GM12878 (cell line): Measurements from ENCODE around the gene AP2A2. TPM values are rescaled to one million over a fixed set of nuclear protein-coding genes. Genes with fewer than 3 reads are reported as not detected.

Experiments used
- ATAC-seq: fragments of 200-7000 bp; cut with Tn5 transposase; 3 replicates; pipeline ENCODE4 v1.9.1; 2020; ENCODE audit warnings: mild to moderate bottlenecking, moderate library complexity
- BruUV-seq: library from RNA; stranded (reverse); fragments of 400-500 nt; replicated peaks from 2 replicates; lab custom pipeline; 2021; lab: Mats Ljungman, UMichigan
- CTCF ChIA-PET: fragments of 300-600 bp; sonication (Branson Sonifier 250); formaldehyde crosslinking; extraction: SDS; loops from one replicate; lab custom pipeline; 2021; ENCODE audit warnings: inconsistent platforms; lab: Yijun Ruan, JAX
- POLR2A ChIA-PET: fragments of 350-600 bp; formaldehyde crosslinking; extraction: SDS; loops from one replicate; lab custom pipeline; 2021; ENCODE audit warnings: inconsistent platforms; lab: Charles Lee
- RAD21 ChIA-PET: fragments of 300-600 bp; sonication (Branson Sonifier 250); formaldehyde crosslinking; loops from one replicate; lab custom pipeline; 2023; ENCODE audit warnings: antibody characterized with exemption; ENCODE audit not compliant: unreplicated experiment; lab: Charles Lee
- SMC1A ChIA-PET: fragments of 300-600 bp; sonication (Branson Sonifier 250); formaldehyde crosslinking; loops from one replicate; lab custom pipeline; 2023; ENCODE audit not compliant: unreplicated experiment, uncharacterized antibody; lab: Charles Lee
- DNase-seq: peaks from one replicate; pipeline ENCODE4 v3.0.0-alpha.2; 2011; ENCODE audit warnings: low read depth, low spot score
- FAIRE-seq: peaks from 3 replicates; lab custom pipeline; 2011; peaks lifted over from hg19 to GRCh38; lab: Jason Lieb, UNC
- H2AFZ ChIP-seq: 2 replicates; pipeline ENCODE4 v1.6.0; 2011; ENCODE audit warnings: low read depth, low read length, control low read depth; ENCODE audit not compliant: control insufficient read depth
- H3K27ac ChIP-seq: 2 replicates; pipeline ENCODE4 v1.5.1; 2011; ENCODE audit warnings: control low read depth; ENCODE audit not compliant: control insufficient read depth, insufficient read depth
- H3K27me3 ChIP-seq, 2 experiments: replicated peaks in 1 of 2; 2 replicates each; pipeline versions ENCODE4 v1.6.0 to v1.6.1; 2011; ENCODE audit warnings: low read length in 1 of 2; ENCODE audit not compliant: control insufficient read depth in 2 of 2, insufficient read depth in 2 of 2
- H3K36me3 ChIP-seq, 2 experiments: 2 replicates each; pipeline ENCODE4 v1.5.1; 2011; ENCODE audit warnings: low read length in 1 of 2; ENCODE audit not compliant: control insufficient read depth in 2 of 2, insufficient read depth in 2 of 2
- H3K4me1 ChIP-seq: 2 replicates; pipeline ENCODE4 v1.6.1; 2011; ENCODE audit warnings: mild to moderate bottlenecking, low read length, moderate library complexity, mixed read lengths; ENCODE audit not compliant: control insufficient read depth, insufficient read depth
- H3K4me2 ChIP-seq: 2 replicates; pipeline ENCODE4 v1.6.0; 2011; ENCODE audit warnings: control low read depth; ENCODE audit not compliant: control insufficient read depth, insufficient read depth
- H3K4me3 ChIP-seq: fragments of 200-600 bp; sonication (generic); 2 replicates; pipeline ENCODE4 v1.5.1; 2016
- H3K79me2 ChIP-seq: 2 replicates; pipeline ENCODE4 v1.6.0; 2011; ENCODE audit warnings: low read length; ENCODE audit not compliant: control insufficient read depth, insufficient read depth
- H3K9ac ChIP-seq: 2 replicates; pipeline ENCODE4 v1.8.0; 2011; ENCODE audit warnings: low read length, control low read depth, mixed read lengths; ENCODE audit not compliant: control insufficient read depth, insufficient read depth
- H3K9me3 ChIP-seq: replicated peaks from 3 replicates; pipeline ENCODE4 v1.5.1; 2011; ENCODE audit warnings: mild to moderate bottlenecking, low read length; ENCODE audit not compliant: control insufficient read depth, insufficient read depth
- H4K20me1 ChIP-seq: 2 replicates; pipeline ENCODE4 v1.6.0; 2011; ENCODE audit not compliant: control insufficient read depth, insufficient read depth
- BCL3 ChIP-seq: IDR thresholded peaks from 2 replicates; pipeline ENCODE4 v1.6.1; 2011; ENCODE audit warnings: borderline replicate concordance, low read depth, mild to moderate bottlenecking, moderate library complexity, low read length; ENCODE audit not compliant: insufficient read depth, poor library complexity, severe bottlenecking
- BHLHE40 ChIP-seq, 2 experiments: fragments of 450-650 bp in 1 of 2; IDR thresholded peaks; 2 replicates each; pipeline ENCODE4 v1.6.1; 2011 to 2017; ENCODE audit warnings: low read depth in 2 of 2, borderline replicate concordance in 1 of 2, improper control_type of control experiment in 1 of 2, low read length in 1 of 2, mild to moderate bottlenecking in 1 of 2
- BMI1 ChIP-seq: fragments of 450-650 bp; IDR thresholded peaks from 2 replicates; pipeline ENCODE4 v1.6.1; 2016; ENCODE audit warnings: mild to moderate bottlenecking, moderate library complexity, borderline replicate concordance
- CUX1 ChIP-seq: IDR thresholded peaks from 2 replicates; pipeline ENCODE4 v1.6.1; 2012; ENCODE audit warnings: improper control_type of control experiment, low read depth, low read length; ENCODE audit not compliant: insufficient replicate concordance
- GABPA ChIP-seq: IDR thresholded peaks from 2 replicates; pipeline ENCODE4 v1.6.1; 2014; ENCODE audit warnings: antibody characterized with exemption, low read depth, mild to moderate bottlenecking, inconsistent platforms
- ZSCAN29 ChIP-seq: fragments of 450-650 bp; IDR thresholded peaks from 2 replicates; pipeline ENCODE4 v1.6.1; 2017; ENCODE audit warnings: mild to moderate bottlenecking, moderate library complexity
- WGBS: methylation state at CpG from one replicate; pipeline ENCODE4 v1.1.6; 2016; ENCODE audit warnings: low lambda C conversion rate; ENCODE audit not compliant: insufficient replicate concordance, insufficient coverage; ENCODE audit errors: missing lambda C conversion rate; 5-methylcytosine and 5-hydroxymethylcytosine counted together
- in situ Hi-C: fragments of 300-500 bp; cut with MboI; formaldehyde crosslinking; loops from 9 replicates; pipeline ENCODE4 v1.14.3; 2018; ENCODE audit warnings: mixed read lengths
- intact Hi-C: fragments of 100-400 bp; cut with micrococcal nuclease; formaldehyde crosslinking; loops from one replicate; pipeline ENCODE4 v1.14.2; 2022; ENCODE audit not compliant: unreplicated experiment
- polyA plus RNA-seq, 11 experiments: library from polyadenylated mRNA; depleted of rRNA in 4 of 11; unstranded in 6 of 11; stranded (reverse) in 5 of 11; fragments of >200 nt; fragmentation: Nextera tagmentation in 4 of 11; fragmentation: Illumina TruSeq in 1 of 11; extraction: Ambion mirVana in 4 of 11; extraction: Trizol in 1 of 11; gene quantifications; 1 replicate in 1 of 11; 2 replicates in 10 of 11; pipeline versions ENCODE4 v1.2.1 to v1.2.3, GENCODE V29; 2011 to 2016; ENCODE audit warnings: inconsistent platforms in 2 of 11, missing spikeins in 2 of 11, low read depth in 1 of 11
- total RNA-seq, 4 experiments: library from RNA; depleted of rRNA in 3 of 4; stranded (reverse); fragments of >200 nt in 3 of 4; fragmentation: Illumina TruSeq in 1 of 4; extraction: Trizol in 1 of 4; gene quantifications; 2 replicates each; pipeline versions ENCODE4 v1.2.1 to v1.2.3, GENCODE V29; 2013 to 2021

AP2A2 gene
- total and polyA plus RNA-seq, 10 of the 15 experiments (the other 5 are each of a cell fraction or from before 2014, with no cell fraction given) = 0.58 to 48.8 (median 18.2) TPM

- peak; percentile 86 for TF ChIP-seq BCL3
- peak in 1 of 2 experiments; percentile 53; a peak in 1 of 4 replicates for TF ChIP-seq BHLHE40 (IDR thresholded peaks at IDR 0.05; ENCODE audit: borderline replicate concordance in 1 of 2, low read depth in 2 of 2, low read length in 1 of 2)
- TF ChIP-seq, all 136 proteins: peak for 3
These were observed 113.3 kb downstream of the AP2A2 start (continued) for GRCh38 chr11:1038921-1039320.

GRCh38 chr11:1039481-1040427 lies 114.1 kb downstream of the AP2A2 start:
- RAD21 ChIA-PET = no interaction called here
- H4K20me1 ChIP-seq = no peaks in the 10 kb centered on the region
- BruUV-seq = no TSS peak
- 52% methylated on average over 28 of the region's 32 CpGs for WGBS
- H3K4me2 ChIP-seq = no peak overlapping the region
- H3K4me1 ChIP-seq = no peaks in the 10 kb centered on the region
- no peak overlapping the region for H2AFZ ChIP-seq
- DNase-seq = no peak
- H3K36me3 ChIP-seq = no peaks in the 10 kb centered on the region
- no peak overlapping the region for H3K4me3 ChIP-seq
- no peak overlapping the region for H3K27ac ChIP-seq
- POLR2A ChIA-PET = no interaction called here
- H3K9me3 ChIP-seq = no peaks in the 10 kb centered on the region
- CTCF ChIA-PET = no interaction called here
- SMC1A ChIA-PET = no interaction called here
- in situ Hi-C loops = no loop called here
- no peak for TF ChIP-seq GABPA
- no peak for TF ChIP-seq ZSCAN29
- TF ChIP-seq BMI1 = no peak
- no peak for TF ChIP-seq CUX1
- TF ChIP-seq, all 136 proteins: peak for 0
- H3K9ac ChIP-seq = no peak overlapping the region
- ATAC-seq = no peak
- H3K79me2 ChIP-seq = no peaks in the 10 kb centered on the region
- FAIRE-seq = no peak
- H3K27me3 ChIP-seq = no peaks in the 10 kb centered on the region
- intact Hi-C loops = no loop called here
